Embryonic facial prominence (tissue), 1 donor: Measurements from ENCODE around the gene TMTC2.
"Not testable (repeated sequence)": the region's sequence is repeated elsewhere in the genome, so short reads cannot be mapped to it uniquely, and the experiment has no call there.

ENCODE experiments used
- DNase-seq: peaks from one replicate; pipeline ENCODE4 v3.0.0-alpha.2; 2016; ENCODE audit errors: extremely low spot score

TMTC2 gene

DNA sequence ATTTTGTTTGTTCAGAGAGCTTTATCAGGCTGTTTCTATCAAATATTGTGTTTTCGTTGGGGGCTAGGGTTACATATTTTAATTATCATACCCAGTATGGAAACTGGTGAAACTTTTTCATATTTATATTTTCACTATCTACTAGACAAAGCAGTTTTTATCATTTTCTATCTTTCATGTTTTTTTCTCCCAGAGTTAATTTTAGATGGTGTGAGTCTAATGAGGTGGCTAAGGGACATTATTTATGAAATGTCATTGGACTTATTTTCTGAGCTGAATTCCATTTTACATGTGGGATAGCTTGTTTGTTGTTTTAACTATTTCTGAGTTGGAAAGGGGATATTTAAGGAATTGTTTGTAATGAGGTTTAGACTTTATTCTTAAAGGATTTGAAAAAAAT is 100.3 kb downstream of the TMTC2 start:
- no peak for DNase-seq

DNA sequence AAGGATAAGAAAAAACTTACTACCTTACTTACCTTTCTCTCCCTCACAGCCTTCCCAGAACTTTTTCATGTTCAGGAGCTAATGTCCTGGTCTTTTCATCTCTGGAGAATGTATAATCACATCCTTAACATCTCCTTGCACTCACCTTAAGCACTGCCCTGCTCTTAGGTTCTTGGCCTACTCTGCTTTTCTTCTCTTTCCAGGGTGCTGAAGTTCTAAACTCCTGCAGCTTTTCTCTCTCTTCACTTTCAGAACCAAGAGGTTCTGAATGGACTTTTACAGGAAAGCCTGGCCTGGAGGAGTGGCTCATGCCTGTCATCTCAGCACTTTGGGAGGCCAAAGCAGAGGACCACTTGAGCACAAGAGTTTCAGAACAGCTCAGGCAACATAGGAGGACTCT is 101.9 kb downstream of the TMTC2 start:
- DNase-seq: no peak

DNA sequence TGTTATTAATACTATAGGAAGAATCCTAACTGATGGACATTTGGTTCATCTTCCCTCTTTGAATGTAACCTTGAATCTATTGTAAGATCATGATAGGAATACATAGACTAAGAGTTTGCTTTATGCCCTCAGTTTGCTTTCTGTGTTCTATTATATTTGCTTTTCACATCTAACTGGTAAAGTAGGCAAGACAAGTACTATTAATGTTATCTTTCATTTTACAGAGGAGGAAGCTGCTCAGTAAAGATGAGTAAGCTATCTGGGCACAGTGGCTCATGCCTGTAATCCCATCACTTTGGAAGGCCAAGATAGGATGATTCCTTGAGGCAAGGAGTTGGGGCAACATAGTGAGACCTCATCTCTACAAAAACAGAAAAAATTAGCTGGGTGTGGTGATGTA is 103.0 kb downstream of the TMTC2 start:
- no peak for DNase-seq

DNA sequence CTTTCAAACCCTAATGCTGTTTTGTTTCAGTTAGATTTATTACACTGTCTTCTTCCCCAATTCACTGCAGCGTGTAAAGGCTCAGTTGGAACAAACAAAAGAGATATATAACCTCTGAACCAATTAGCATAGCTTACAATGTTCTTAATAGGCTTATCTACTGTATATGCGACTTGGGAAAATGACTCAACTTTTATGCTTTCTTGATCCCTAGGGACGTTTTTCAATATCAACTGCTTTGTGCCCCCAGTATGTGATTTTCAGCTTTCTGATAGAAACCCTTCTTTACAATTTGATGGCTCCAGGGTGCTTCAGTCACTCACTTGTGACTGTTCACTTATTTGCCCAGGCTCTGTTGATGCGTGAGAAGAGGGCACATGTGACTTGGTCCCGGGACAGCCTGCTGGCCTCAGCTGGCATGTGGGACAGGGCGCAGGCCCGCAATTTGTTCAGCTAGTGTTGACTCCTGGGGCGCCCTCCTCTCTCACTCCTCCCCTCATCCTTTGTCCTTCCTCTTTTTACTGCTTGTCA is 107.1 kb downstream of the TMTC2 start:
- DNase-seq: no peak

DNA sequence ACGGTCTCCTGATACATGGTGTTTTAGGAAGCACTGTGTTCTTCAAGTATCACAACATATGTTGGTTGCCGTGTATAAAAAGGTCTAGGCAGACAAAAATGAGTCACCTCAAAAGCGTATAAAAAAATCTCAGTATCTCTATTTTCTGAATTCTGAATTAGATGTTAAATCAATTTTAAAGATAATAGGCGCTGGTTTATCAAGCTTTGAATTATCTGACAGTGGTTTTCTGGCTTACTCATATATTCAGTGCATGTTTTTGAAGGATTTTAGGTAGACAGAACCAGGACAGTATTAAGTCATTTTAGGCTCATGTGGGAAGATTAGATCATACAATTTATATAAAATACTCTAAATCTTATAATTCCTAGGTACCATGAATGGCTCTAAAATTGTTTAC is 110.8 kb downstream of the TMTC2 start:
- no peak for DNase-seq

DNA sequence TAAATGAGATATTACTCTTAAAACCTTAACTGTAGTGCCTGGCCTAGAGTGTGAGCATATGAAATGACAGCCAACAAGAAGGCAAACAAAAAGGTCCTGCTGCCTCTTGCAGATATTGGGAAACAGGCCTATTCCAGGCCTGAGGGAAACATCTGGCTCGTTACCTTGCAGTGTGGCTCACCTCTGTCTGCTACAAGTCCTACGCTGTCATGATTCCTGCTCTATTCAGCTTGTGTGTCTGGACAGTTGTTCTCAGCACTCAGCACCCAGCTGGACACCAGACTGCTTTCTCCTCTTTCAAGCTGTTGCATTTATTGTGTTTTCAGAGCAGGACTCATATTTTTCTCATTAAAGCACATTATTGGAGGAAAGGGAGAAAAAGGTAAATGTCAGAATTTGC is 113.5 kb downstream of the TMTC2 start:
- no peak for DNase-seq

DNA sequence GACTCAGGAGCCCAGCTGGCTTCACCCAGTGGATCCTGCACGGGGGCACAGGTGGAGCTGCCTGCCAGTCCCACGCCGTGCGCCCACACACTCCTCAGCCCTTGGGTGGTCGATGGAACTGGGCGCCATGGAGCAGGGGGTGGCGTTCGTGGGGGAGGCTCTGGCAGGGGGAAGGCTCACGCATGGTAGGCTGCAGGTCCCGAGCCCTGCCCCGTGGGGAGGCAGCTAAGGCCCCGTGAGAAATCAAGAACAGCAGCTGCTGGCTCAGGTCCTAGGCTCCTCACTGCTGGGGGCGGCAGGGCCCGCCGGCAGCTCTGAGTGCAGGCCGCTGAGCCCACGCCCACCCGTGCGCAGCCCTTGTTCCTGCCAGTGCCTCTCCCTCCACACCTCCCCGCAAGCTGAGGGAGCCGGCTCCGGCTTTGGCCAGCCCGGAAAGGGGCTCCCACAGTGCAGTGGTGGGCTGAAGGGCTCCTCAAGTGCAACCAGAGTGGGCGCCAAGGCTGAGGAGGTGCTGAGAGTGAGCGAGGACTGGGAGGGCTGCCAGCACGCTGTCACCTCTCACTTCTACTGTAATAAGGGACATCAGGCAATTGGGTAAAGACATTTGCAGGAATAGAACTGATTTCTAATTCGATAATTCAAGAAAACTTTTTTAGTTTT is 115.4 kb downstream of the TMTC2 start:
- no peak for DNase-seq

DNA sequence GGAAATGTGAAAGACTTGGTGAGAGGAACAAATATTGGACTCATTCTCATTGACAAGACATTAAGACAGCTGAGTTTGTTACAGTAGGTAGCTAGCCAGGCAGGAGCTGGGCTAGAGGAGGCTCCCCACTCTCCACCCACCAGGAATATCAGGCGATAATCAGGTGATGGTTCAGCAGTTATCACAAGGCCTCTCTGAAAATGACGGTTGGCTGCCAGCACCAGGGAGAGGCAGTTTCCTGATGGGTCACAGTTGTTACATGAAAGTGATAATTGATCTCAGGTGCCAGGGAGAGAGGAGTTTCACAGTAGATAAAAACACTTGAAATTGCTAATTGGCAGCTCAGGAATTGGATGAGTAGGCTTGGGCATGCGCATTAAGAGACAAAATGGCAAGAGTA is 116.5 kb downstream of the TMTC2 start:
- no peak for DNase-seq

DNA sequence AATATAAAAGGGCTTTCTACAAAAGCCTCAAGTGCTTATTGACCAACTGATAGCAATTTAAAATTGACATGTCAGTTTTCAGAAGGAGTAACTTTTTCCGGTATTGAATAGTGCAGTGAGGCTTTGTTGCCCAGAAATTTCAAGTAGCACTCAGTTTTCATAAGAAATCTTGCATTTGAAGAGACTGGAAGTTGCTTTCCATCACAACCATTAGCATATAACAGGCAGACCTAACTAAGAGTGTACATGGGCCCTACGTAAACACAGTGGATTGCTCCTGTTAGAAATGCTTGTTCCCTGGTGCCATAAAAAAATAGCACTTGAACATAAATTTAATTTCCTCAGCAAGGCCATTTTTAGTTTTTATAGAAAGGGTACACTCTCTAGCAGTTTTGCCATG is 117.9 kb downstream of the TMTC2 start:
- DNase-seq: no peak

DNA sequence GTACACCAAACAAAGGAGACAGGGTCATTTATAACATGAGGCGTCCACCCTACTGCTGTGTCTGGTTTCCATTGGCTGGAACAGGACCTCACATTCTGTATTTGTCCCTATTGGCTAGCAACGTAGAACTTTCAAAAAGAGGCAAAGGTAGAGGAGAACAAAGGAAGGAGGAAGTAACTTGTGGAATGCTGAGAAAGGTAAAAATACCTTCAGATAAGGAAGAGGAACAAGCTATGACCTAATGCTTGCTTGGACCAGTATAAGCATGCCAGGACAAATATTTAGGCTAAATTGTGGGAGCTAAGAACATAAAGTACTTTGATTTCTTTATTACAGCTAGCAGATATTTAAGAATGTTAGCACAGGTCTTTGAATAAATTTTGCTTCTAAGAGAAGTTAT is 118.3 kb downstream of the TMTC2 start:
- not testable (repeated sequence) for DNase-seq

DNA sequence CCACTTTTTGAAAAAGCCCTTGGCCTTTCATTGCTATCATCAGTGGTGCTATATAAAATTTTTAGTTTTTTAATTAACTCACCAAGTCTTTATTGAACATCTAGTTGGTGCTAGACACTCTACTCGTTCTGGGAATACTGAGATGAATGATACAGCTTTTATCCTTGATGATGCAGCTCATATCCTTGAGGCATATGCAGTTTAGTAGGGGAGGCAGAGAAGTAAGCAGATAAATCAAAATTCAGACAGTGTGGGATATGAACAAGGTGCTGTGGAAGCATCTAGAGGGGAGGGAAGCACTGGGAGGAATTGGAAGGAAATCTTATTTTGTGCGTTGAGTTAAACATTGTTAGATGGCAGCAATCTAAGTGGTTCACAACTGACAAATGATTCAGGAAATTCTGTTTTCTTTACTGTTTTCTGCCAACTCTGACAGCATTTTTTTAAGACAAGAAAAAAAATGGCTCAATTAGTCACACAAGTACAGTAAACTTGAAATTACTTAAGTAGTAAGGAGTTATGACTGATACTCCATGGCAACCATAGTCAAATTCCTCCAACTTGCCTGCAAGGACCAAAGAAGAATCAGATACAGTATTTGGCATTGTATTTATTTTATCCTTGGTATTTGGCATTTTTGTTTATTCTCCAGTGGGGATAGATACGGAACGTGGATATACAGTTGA is 119.2 kb downstream of the TMTC2 start:
- DNase-seq: no peak

DNA sequence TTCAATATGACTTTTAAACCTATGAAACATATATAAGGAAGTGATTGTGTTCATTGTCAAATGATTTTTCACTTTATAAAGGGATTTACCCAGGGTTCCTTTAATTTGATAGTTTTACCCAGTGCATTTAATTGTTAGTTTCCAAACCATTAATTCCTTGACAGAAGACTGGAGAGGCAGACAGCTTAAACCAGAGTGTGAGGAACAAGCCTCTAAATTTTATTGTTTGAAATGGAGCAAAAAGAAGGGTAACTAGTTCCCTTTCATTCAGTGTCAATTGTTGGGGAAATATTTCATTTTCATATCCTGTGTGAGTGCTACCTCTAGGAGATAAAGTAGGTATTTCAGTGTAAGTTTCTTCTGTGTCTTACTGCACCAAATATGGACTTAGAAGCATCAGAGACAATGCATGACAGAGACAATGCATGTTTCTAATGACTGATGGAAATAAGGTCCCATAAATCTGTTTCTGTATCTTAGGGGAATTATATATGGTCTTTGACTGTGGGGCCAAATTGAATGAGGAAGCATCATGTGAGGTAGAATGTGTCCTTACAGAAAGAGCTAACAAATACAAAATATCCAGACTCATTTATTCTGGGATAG is 120.5 kb downstream of the TMTC2 start:
- DNase-seq: no peak

DNA sequence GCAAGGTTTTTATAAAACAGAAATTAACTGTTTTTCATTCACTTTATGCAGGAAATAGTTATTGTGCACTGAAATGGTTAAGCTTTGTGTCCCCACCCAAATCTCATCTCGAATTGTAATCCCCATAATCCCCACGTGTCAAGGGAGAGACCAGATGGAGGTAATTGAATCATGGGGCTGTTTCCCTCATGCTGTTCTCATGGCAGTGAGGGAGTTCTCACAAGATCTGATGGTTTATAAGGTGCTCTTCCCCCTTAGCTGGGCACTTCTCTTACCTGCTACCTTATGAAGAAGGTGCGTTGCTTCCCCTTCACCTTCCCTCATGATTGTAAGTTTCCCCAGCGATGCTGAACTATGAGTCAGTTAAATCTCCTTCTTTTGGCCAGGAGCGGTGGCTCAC is 123.9 kb downstream of the TMTC2 start:
- no peak for DNase-seq

DNA sequence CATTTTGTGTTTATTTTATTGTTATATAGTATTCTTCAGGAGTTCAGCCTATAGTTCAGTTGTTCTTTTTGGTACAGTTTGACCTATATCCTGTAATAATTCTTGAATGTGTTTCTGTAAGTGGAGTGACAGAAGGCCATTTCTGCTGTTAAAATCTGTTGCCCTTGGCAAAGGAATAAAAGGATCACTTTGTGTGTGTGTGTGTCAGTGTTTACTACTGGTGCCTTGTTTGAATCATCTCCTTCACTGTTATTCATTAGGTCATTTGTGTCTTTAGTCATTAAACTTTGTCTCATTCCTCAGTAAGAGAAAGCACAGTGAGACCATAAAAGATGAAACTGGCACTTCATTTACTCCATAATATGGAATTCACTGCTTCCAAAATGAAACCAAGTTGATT is 130.7 kb downstream of the TMTC2 start:
- DNase-seq: no peak

DNA sequence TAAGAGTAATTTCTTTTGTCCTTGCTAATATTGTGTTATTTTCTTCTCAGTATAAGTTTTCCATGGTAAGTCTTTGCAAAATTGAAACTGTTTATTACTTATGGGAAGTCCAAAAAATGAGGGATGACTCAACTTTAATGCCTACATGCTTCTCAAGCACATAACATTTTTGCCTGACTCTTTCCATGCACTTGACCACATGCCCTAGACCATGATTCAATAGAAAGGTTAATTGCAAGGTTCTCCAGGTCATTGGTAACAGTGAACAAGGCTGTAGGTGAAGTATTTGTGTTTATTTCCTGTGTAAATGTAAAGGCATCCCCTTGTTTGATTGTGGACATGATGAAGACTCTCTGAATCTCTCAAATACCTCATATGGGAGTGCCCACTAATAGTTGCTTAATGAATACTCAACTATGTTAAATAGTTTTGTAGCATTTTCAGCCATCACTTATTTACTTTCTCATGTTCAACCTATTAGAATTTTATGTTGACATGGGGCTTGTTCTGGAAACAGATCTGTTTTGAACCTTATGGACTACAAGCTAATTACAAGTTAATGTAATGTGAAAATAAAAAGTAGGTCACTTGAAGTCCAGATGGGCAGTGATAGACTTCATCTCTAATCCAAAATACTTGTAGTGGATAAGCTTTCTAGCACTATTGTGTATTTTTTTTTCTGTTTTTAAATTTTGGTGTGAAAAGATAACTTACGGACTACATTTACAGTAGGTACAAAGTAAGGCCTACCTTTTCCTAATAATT is 131.7 kb downstream of the TMTC2 start:
- no peak for DNase-seq

DNA sequence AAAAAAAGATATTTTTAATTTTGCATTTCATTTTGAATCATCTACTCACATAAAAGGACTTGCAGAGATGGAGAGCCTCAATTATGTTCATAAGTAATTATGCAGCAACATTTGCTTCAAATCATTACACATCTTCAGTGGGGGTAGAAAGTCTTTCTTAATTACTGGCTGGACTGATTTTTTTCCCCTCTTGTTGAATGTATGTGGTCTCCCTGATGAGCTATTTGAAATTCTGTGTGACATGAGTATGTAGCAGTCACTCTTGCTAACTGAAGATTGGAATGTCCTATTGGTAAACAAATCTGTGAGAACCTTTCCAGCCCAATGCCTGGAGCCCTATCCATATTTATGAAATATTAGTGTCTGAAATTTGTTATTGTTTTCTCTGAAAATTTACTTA is 139.8 kb downstream of the TMTC2 start:
- DNase-seq: no peak

DNA sequence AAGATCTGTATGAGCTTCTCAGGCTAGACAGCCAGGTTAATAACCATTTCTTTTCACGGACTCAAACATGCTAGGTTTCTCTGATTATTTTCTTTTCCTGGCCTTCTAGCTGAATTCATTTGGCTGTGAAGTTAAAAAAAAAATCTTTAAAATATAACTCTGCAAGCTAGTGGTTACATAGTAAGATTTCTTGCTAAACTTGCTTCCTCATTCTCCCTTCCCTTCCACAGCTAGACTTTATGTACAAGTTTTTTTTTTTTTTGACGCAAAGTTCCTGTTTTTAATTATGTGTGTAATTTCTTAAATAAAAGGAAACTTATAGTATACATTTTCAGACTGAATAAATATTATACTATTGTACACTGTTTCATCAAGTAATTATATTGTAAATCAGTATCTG is 145.4 kb downstream of the TMTC2 start:
- DNase-seq: no peak

DNA sequence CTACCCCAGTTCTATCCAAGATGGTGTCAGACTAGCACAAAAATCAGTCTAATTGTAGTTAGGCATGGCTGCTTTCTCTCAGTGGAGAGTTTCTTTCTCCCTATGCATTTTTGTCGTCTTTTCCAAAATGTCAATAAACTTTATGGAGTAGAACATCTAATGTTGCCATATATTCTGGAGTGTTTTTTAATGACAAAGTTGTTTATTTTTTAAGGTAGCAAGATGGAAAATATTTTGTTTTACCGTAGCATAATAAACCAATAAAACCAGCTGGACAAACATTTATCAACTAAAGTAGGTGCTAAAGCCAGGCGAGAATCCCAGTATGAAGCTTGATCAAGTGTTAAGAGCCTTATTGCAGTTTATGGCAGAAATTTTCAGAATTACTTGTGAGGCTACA is 146.3 kb downstream of the TMTC2 start:
- no peak for DNase-seq

DNA sequence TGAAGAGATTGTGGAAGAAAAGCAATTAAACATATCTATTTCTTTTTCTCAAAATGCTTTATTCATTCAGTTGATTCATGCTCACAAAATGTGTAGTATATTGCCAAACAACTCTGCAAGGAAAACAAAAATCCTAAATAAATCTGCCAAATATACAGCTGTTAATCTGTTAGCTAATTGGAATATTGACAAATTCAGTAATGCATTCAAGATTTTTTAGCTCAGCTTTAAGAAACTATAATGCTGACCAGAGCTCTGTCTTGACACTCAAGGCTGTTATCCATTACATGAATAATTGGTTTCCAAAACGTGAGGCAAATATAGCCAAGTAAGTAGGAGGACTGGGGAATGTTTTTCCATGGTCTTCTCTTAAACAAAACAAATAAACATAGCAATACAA is 146.8 kb downstream of the TMTC2 start:
- no peak for DNase-seq

DNA sequence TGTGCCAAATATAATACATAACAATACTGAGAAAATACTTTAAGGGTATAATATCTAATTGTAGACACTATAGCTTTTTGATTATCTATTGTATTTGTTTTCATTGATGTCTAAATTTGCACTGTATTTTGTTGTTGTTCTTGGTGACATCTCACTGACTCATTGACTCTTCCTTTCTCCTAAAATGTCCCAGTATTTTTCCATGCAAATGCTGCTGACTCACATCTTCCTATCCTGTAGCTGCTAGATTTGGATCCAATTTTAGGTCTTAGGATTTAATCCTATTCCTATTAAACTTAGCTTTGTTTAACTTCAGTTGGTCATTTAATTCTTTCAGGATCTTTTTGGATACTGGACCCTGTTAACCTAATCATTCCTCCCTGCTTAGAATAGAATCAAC is 148.5 kb downstream of the TMTC2 start:
- DNase-seq: no peak

DNA sequence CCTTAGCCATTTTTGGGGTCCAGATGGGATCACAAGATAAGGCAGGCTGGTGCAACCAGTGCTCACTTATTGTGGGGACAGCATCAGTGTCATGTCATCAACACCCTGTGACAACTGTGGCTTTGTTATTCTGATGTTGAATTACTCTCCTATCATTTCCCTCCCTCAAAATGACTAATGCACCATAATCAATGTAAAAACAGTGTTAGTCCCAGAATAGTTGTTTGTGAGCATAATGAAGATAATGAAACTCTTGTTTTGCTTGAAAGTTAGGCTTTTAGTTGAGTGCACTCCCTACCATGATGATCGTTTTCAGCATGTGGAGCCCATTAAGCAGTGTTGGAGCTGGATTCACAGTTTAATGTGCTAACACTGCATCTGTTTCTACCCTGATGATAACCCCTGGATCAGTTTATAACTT is 151.4 kb downstream of the TMTC2 start:
- no peak for DNase-seq

DNA sequence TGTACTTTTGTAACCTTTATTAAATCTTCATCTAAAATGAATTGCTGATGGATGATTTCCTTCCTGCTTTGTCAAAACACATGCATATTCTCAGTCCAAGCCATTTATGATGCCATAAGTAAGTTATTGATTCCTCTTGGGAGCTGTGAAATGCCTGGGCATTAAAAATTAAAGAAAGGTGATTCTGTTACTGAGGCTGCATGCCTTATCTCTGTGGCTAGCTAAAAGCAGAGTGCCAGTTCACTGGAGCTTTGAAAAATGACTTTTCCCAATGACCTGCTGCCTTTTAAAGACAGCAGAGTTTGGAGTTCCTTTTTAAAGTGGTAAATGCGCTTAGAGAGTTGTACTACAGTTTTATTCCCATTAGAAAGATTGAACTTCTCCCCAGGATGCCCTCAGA is 152.1 kb downstream of the TMTC2 start:
- no peak for DNase-seq
